PC-3 (cell line): Measurements from ENCODE around the gene FBXL16.

ENCODE experiments used
- CTCF ChIP-seq: fragments of 300-600 bp; sonication (generic); conservative IDR thresholded peaks from 2 replicates; pipeline ENCODE4 v1.5.1; 2017; ENCODE audit warnings: antibody characterized with exemption, low read depth, mild to moderate bottlenecking, low read length
- EZH2 ChIP-seq: fragments of 300-600 bp; sonication (generic); IDR thresholded peaks from one replicate; pipeline ENCODE4 v1.6.1; 2017; ENCODE audit warnings: antibody characterized with exemption, mild to moderate bottlenecking, low read length; ENCODE audit not compliant: unreplicated experiment
- EZH2phosphoT487 ChIP-seq: fragments of 300-600 bp; sonication (generic); IDR thresholded peaks from 2 replicates; pipeline ENCODE4 v1.6.1; 2018; ENCODE audit warnings: mild to moderate bottlenecking, antibody characterized with exemption, low read length, borderline replicate concordance

DNA sequence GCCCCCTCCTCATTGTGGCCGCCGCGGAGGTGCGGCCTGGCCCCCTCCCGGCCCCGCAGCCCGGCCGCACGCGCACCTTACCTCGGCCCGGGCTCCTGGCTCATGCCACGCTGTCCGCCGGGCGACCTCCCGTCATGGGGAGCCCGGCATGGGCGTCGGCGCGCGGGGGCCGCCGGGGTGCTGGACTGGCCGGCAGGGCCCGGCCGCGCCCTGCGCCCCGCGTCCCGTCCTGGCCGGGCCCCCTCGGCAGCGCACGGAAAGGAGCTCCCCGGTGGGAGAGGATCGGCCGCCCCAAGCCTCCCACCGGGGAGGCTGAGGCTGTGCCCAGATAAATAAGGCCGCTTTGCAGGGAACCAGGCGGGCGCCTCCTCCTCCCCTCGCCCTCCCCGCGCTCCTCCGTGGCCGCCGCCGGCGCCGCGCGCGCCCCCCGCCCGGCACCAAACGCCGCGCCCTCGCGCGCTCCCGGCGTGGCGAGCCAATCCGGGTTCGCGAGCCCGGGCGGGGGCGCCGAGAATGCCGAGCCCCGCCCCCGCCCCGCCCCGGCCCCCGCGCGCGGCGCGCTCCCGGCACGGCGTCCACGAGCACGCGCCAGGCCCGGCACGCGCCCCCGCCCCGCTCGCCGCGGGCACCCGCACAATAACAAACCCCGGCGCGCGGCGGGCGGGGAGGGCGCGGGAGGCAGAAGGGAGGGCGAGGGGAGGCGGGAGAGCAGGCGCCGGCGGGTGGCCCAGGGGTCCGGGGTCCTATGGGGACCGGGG, at the start of gene FBXL16:
- no peak for TF ChIP-seq CTCF
- TF ChIP-seq EZH2 = no peak
- no peak for TF ChIP-seq EZH2phosphoT487
